ENCODE results near the gene SULT1E1.

Gene SULT1E1

DNA sequence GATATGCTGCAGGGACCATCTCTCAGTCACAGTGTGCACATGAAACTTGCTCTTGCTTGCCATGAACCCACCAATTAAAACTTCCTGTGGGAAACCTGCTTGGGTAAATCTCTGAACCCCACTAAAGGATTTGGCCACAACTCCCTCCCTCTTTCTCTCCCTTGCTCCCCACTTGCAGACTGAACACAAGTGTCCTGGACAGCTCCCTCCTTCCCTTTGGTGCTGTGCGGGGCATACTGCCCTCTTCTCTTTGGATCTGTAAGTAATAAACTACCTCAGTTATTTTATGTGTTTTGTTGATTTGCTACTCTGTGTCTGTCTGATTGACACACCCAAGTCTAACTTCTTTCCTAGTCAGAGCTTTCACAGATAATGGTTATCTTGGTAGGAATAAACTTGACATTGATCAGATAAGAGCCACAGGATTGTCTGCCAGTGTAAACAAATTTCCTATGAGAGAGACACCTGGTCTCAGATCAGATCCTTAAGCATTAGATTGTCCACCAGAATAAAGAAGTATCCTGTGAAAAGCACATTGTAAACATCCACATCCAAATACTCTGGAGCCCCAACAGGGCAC lies 41.8 kb downstream of the SULT1E1 start:
- DNase-seq (ENCODE audit: low read depth) = no peak
- TF ChIP-seq, protein P1, sequence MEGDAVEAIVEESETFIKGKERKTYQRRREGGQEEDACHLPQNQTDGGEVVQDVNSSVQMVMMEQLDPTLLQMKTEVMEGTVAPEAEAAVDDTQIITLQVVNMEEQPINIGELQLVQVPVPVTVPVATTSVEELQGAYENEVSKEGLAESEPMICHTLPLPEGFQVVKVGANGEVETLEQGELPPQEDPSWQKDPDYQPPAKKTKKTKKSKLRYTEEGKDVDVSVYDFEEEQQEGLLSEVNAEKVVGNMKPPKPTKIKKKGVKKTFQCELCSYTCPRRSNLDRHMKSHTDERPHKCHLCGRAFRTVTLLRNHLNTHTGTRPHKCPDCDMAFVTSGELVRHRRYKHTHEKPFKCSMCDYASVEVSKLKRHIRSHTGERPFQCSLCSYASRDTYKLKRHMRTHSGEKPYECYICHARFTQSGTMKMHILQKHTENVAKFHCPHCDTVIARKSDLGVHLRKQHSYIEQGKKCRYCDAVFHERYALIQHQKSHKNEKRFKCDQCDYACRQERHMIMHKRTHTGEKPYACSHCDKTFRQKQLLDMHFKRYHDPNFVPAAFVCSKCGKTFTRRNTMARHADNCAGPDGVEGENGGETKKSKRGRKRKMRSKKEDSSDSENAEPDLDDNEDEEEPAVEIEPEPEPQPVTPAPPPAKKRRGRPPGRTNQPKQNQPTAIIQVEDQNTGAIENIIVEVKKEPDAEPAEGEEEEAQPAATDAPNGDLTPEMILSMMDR (conservative IDR thresholded peaks at IDR 0.05; ENCODE audit: control insufficient read depth, insufficient read depth, low read depth, low read length) = no peak
- H3K4me3 ChIP-seq (ENCODE audit: control insufficient read depth, low read depth, low read length) = no peak overlapping the region

DNA sequence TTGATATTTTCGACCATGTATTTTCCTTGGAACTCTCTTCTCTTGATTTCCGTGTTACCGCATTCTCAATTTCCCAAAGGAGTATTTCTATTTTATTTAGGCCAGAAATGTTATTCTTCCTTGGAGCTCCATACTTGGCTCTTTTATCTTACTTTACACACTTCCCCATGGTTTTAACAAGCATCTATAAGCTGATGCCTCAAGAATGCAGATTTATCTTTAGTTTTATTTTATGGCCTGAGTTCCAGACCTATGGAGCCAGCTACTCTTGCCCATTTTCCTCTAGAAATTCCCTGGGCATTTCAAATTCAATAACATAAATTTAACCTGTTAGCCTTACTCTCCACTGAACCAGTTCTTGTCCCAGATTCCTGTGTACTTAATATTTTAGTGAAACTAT lies 43.7 kb downstream of the SULT1E1 start:
- DNase-seq (ENCODE audit: low read depth) = no peak
- TF ChIP-seq, protein P1 (conservative IDR thresholded peaks at IDR 0.05; ENCODE audit: control insufficient read depth, insufficient read depth, low read depth, low read length) = no peak
- no peak overlapping the region for H3K4me3 ChIP-seq (ENCODE audit: control insufficient read depth, low read depth, low read length)

DNA sequence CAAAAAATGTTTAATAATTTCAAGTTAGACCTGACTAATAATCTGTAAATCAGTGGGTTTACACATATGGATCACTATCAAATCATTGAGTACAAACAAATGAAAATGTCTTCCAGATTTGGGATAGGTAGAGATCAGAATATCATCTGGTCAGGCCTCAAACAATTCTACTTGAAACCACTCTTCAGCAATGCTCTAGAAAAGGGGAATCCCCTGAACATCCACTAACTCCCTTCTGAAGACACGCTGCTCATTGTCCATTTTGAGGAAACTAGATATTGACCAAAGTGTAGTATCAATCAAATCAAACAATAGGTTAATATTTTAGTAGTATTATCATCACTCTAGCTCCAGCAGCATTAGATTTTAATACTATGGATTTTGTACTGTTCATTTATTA lies 46.3 kb downstream of the SULT1E1 start:
- no peak for DNase-seq (ENCODE audit: low read depth)

DNA sequence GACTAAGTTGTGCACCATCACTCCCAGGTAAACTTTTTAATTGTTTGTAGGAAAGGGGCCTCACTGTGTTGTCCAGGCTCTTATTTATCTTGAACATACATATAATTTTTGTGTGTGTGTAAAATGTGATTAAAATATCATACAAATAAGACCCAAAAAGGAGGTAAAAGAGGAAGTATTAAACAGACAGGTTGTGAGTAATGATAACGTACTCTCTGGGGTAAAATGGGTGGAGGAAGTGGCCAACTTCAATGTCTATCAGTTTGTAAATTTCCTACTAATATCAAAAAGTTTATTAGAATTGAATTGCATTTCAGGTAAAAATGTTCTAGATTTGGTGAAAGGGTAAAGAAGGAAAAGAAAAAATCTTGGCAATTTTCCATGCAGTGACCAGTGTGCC lies 48.8 kb downstream of the SULT1E1 start:
- no peak for DNase-seq (ENCODE audit: low read depth)
- no peak overlapping the region for H3K4me3 ChIP-seq (ENCODE audit: control insufficient read depth, low read depth, low read length)
- TF ChIP-seq, protein P1 (conservative IDR thresholded peaks at IDR 0.05; ENCODE audit: control insufficient read depth, insufficient read depth, low read depth, low read length) = no peak

More for the DNA sequence above, 46.3 kb downstream of the SULT1E1 start:
- TF ChIP-seq, protein P1 (conservative IDR thresholded peaks at IDR 0.05; ENCODE audit: control insufficient read depth, insufficient read depth, low read depth, low read length) = no peak
- H3K4me3 ChIP-seq (ENCODE audit: control insufficient read depth, low read depth, low read length) = no peak overlapping the region

DNA sequence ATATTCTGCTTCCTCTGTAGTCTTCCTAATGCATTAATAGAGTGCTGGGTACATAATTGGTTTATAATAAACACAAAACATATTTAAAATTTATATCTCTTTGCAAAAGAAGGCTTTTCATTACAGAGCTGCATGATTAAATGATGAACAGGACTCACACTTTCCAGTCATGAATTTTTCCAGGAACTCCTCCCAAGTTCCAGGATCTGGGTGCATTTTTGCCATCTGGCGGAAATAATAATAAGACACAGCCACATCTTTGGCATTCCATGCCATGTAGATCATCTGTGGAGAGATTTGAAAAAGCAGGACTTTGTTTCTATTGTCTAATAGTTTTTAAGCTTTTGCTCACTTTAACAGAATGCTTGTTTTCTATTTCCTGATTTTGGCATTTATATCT lies 59.3 kb downstream of the SULT1E1 start:
- peak; percentile 71 for DNase-seq (ENCODE audit: low read depth)
- no peak overlapping the region for H3K4me3 ChIP-seq (ENCODE audit: control insufficient read depth, low read depth, low read length)
- TF ChIP-seq, protein P1 (conservative IDR thresholded peaks at IDR 0.05; ENCODE audit: control insufficient read depth, insufficient read depth, low read depth, low read length) = no peak

DNA sequence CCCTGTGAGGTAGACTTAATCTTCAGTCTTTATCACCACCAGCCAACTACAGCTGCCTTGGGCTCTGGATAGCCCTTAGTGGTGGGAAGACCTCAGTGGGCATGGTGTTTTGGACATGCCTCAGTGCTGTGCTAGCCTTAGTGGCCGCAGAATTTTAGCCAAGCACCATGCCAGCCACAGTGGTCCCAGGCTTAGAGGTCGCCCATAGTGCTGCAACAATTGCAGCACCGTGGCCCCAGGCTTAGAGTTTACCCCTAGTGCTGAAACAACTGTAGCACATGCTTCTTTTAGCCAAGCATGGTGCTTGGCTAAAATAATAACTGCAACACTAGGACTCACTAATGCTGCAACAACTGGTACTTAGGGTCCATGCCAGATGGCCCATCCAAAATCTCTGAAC lies 60.6 kb downstream of the SULT1E1 start:
- H3K4me3 ChIP-seq (ENCODE audit: control insufficient read depth, low read depth, low read length) = no peak overlapping the region
- no peak for DNase-seq (ENCODE audit: low read depth)
- TF ChIP-seq, protein P1 (conservative IDR thresholded peaks at IDR 0.05; ENCODE audit: control insufficient read depth, insufficient read depth, low read depth, low read length) = no peak

DNA sequence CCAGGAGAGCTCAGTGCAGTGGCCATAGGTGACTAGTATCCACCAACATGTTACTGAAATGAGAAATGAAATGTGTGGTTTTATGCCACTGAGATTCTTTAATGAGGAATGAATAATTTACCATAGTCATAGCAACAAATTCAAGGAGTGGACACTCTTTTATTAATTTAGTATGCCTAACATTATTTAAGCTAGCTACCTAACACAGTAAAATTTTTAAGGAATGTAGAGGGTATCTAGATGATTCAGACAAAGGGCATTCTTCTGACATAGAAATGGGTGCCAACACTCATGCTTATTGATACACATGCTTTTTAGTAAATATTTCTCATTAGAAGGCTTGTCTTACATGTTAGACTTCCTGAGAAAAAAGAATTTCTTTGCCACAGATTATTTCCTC lies 66.2 kb downstream of the SULT1E1 start:
- no peak for DNase-seq (ENCODE audit: low read depth)
- TF ChIP-seq, protein P1 (conservative IDR thresholded peaks at IDR 0.05; ENCODE audit: control insufficient read depth, insufficient read depth, low read depth, low read length) = no peak

More for the DNA sequence above, 66.2 kb downstream of the SULT1E1 start:
- no peak overlapping the region for H3K4me3 ChIP-seq (ENCODE audit: control insufficient read depth, low read depth, low read length)
